ENCODE results near the gene CCDC9B.

Gene CCDC9B

DNA sequence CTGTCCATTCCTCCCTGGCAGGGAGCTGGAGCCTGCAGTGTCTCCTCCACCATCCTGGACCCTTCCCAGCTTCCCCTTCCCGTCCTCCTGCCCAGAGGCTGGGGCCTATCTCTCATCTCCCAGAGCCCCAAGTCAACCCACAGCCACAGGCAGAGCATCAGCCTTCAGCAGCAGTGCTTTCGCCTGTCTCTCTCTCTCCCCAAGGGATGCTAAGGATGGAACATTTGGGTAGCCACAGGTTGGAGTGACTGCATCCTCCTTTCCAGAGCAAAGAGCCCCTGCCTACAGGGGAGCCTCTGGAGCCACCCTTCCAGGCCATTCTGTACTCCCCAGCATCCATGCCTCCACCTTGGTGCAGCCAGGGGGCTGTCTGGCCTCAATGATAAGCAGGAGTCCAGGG, 37.2 kb downstream of the CCDC9B start:
- DNase-seq = no peak

DNA sequence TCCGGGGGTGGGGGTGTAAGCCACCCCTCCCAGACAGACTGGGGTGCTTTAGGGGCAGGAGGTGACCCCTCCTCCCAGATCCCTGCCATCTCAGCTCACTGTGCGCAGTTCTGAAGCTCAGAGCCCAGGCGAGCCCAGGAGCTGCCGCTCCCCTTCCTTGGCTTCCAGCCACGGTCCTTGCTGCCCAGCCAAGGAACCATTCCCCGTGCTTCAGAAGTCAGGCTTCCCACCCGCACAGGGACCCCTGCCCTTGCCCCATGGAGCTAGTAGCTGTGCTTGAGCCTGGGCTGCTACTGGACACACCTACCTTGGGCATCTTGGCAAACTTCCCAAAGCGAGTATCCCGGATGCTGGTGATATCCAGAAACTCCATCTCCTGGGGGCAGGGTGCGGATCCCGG, 37.8 kb downstream of the CCDC9B start:
- DNase-seq = no peak

DNA sequence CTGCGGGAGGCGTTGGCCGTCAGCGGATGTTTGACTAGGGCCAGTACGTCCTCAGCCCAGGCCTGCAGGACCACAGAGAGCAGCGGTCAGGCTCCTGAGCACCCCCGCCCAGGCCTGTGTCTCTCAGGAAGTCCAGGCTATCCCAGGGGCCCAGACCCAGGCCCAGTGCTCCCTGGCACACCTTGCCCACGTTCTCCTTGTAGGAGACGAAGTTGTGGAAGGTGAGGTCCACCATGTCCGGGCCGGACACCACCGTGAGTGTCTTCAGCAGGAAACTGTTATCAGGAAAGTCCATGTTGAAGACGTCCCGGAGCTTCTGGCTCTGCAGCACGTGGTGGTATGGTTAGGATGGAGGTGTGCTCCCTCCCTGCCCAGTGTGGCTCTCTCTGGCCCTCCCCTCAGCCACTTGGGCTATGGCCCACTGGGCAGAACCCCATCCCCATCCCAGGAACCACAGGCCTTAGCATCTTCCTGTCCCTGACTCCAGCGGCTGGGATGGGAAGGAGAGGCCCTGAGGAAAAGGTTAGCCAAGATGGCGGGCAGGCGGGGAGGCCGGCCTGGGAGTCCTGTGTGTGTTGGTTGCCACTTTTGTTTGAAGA, 38.4 kb downstream of the CCDC9B start:
- no peak for DNase-seq

DNA sequence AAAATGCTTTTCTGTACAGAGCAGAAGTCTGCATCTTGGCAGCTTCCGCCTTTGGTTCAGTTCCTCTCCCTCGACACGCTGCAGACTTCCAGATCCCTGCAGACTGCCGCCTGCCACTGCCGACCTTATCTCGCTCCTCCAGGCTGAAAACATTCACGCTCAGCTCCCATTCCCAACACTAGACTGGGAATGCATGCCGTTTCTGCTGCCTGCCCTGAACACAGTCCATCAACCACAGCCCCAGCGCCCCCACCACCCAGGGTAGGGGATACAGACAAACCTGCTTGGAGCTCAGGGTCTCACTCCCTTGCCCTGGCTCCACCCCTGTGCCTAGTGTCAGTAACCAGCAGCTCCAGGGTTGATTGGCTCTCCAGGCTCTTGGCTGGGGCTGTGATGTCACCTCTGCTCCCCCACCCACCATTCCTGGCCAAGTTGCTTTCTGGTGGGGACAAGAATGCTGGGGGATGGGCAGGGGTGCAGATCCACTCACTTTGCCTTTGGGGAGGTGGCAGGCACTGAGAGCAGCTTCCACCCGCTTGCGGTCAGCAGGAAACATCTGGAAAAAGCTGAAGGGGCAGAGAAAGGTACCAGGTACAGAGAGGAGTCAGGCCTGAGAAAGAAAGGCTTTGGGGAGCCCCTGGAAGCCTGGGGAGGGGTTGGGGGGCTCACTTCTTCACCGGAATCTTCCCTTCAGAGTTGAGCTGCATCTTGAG, 39.1 kb downstream of the CCDC9B start:
- DNase-seq = no peak

DNA sequence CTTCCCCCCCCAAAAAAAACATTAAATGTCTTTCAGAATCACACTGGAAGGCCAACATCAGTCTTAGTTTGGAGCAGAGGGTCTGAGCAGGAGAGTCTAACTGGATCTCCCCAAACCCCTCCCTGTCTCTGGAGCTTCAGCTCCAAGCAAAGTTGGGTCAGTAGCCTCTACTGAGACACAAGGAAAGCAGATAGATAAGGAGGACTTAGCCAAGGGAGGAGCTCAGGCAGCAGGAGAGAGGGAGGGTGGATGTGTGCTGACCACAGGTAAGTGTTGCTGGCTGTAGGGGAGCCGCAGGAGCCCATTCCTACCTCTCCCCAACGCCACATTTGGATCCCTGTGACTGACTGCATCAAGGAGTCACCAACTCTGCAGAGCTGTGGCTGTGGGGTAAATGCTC, 40.0 kb downstream of the CCDC9B start:
- DNase-seq = no peak

DNA sequence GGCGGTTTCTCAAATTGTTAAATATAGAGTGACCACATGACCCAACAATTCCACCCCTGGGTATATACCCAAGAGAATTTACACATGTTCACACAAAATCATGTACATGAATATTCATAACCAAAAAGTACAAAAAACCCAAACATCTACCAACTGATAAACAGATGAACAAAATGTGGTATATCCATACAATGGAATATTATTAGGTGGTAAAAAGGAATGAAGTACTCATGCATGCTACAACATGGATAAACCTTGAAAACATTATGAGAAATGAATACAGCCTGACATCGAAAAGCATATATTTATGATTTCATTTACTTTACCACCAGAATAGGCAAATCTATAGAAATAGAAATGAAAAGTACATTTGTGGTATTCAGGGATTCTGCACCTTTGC, 40.4 kb downstream of the CCDC9B start:
- DNase-seq = no peak

DNA sequence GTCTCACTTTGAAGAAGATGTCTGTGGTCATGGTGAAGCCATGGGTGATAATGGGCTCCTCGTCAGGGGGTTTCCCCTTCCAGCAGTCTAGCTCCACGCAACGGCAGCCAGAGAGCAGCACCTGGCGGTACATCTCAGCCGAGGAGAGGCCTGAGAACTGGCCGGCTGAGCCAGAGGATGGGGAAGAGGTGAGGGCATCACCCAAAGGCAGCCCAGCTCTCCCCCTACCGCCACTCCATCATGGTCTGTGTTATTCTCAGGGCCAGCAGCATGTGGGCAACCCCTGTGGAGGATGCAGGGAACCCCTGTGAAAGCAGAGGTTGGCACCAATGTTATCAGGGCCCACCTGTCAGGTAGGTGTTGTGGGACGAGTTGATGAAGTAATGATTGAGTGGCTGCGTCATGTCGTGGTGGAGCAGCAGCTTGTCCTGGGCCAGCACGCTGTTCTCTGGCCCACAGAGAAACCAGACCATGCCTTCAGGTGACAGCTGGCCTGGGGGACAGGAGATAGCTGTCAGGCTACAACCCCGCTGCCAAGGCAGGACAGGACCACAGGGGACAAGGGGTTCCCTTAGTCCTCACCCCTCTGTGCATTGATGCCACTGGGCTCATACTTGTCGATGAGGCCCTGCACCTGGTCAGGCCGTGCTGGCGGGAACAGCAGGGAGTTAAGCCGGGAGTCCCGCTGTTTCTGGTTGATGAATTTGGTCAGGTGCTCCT, 42.4 kb downstream of the CCDC9B start:
- DNase-seq = no peak

DNA sequence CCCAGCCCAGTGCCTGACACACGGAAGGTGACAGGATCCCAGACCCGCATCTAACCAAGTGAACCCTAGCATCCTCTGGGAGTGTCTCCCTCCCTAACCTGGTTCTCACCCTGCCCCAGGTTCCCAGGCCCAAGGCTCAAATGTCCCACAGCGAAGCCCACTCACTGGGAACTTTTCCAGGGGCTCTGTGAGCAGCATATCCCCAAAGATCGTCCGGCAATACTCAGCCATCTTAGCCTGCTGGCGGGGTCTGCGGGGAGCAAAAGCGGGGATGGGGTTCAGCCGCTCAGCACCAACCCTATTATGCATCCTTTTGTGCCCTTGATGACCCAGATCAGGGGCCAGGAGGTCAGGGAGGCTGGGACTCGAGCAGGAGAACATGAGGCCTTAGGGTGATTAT, 43.4 kb downstream of the CCDC9B start:
- DNase-seq = no peak

DNA sequence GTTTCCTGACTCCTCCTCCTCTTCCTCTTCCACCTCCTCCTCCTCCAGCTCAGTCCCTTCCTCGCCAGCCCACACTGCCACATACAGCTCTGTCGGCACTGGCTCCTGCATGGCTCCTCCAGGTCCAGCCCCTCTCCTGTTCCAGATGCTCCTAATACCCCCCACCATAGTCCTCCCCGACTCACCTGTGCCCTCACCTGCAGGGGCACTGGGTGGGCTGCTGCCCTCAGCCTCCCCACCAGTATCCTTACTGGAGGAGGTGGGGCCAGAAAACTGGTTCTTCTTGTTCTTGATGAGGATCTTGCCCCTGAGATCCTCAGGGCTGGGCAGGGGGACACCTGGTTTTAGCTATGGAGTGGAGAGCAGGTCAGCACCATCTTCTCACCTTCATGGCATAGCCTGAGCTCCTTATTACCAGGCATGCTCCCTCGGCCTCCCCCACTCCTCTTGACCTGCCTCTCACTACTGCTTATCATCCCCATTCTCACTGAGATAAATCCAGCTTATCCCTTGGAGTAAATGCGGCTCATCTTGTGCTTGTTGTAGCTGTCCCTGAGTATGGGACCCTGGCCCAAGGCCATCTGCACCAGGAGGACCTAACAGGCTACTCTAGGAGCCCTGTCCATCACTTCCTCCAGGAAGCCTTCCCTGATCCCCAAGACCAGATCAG, 44.0 kb downstream of the CCDC9B start:
- no peak for DNase-seq

DNA sequence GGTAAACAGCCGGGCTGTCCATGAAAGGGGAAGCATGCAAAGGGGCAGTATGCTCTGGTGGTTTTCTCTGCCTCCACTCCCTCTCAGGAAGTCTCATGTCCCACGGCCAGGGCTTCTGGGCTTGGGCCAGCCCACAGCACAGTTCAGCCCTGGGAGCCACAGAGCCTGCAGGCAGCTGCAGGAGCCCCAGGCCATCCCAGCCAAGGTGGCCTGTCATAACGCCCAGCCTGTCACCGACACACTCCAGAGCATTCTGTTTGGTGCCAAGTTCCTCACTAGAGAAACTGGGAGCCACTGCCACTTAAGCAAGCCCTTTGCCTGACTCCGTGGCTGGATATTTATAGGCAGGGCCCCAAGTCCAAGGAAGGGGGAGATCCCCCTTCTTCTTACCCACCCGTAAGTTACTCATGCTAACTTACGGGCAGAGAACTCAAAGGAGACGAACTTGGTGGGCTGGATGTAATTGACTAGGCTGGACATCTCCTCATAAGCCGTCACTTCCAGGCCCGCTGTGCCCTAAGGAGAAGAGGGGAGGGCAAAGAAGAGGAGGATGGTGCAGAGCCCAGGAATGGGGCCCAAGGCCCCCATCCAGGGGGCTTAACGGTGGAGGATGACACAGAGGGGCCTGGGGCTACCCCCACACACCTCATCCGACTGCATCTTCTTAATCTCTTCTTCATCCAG, 44.7 kb downstream of the CCDC9B start:
- no peak for DNase-seq

DNA sequence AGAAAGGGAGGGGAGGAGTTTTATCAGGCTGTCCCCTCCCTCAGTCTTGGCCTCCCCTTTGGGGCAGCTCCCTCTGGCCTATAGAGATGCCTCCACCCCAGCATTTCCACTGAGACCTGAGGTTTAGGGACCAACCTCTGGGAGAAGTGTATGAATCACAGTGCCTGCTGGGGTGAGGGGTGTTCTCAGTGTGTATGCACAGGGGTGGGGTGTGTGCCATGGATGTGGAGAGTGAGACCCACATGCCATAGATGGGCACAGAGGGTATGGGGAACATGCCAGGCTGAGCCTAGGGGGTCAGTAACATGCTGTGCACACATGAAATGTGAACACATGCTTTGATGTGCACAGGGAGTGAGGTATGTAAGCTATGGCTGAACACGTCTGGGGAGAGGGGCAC, 45.4 kb downstream of the CCDC9B start:
- no peak for DNase-seq

DNA sequence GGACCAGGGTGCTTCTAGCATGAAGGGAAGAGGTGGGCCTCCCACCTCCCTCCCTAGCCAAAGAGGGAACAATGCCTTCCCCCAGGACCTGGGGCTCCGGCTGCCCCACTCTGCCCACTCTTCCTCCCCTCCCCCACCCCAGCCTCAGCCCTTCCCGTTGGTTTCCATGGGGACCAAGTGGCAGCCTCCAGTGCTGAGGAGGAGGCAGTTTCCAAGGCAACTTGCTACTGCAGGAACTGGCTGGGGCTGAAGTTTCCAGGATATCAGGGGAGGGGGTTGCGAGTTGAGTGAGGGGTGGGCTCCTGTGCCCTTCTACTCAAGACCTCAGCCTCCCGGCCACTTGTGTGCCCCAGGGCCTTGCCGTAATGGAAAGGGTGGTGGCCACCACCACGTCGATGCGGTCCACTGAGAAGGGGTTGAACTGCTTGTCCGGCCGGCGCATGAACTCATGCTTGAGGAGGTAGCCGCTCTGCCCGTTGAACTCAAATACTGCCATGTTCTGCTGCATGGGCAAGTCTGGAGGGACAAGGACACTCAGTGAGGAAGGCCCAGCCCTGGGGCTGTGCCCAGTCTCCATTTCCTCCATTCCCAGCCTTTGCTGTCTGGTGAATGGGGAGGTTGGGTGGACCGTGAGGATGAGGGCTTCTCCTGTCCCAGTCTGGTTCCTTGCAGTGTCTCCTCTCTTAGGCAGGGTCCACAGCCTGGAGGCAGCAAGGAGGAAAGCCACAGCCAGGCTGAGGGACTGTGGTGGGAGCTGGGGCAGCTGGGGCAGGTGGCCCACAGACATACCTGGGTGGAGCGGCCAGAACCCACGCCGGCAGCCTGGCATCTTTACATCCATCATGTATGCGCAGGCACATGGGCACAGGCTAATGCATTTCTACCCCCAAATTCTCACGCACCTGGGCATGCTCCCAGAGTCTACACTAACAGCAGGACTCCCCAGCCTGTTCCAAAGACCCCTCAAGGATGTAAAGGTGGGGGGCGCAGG, 46.5 kb downstream of the CCDC9B start:
- no peak for DNase-seq

DNA sequence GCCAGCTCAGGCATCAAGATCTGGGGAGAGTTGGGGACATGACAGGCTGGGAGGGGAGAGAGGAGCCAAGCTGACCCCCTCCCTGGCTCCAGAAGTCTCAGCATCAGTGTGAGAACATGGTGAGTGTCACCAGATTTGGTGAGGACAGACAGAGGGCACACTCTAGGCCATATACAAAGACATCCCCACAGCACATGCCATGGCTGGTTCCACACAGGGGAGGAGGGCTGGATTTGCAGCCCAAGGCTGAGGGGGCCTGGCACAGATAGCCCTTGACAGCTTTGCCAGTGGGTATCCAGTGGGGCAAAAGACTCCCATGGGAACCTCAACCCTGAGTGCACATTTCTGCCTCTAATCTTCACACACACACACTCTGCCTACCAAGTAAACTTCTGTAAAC, 47.7 kb downstream of the CCDC9B start:
- DNase-seq = no peak

DNA sequence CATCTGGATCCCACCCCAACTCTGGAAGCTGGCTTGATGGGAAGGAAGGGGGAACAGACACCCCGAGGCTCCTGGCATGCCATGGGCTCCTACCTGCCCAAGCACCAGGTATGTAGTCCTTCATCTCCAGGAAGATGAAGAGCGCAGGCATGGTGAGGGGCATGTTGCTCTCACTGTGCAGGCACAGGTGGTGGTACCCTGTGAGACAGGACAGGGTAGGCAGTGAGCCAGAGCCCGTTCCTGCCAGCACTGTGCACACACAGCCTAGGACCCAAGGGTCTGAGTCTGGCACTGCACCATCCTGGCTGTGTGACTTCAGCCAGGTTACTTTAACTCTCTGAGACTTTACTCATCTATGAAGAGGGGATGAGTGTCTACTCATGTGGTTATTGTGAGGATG, 48.5 kb downstream of the CCDC9B start:
- no peak for DNase-seq

DNA sequence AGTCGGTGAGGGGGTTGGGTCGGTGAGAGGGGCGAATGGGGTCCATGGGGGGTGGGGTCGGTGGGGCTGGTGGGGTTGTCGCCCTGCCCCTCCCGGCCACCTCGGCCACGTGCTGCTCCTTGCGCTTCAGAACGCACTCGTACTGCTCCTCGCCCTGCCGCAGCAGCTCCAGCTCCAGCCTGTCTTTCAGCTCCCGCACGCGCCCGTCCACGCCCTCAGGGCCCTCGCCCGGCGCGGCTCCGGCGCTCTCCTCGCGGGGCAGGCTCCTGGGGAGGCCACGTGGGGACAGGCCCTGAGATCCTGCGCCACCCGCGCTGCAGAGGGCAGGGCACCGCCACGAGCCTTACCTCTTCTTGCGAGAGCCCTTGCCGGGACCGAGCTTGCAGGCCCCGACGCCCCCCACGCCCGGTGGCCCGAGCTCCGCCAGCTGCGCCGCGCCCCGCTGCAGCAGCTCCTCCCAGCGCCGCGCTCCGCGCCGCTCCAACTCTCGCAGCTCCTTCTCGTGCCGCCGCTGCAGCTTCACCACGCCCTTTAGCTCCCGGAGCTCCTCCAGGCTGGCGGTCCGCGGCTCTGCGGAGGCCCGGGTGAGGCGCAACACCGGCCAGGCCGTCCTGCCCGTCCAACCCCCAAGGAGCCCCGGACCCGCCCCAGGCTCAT, 49.7 kb downstream of the CCDC9B start:
- no peak for DNase-seq

DNA sequence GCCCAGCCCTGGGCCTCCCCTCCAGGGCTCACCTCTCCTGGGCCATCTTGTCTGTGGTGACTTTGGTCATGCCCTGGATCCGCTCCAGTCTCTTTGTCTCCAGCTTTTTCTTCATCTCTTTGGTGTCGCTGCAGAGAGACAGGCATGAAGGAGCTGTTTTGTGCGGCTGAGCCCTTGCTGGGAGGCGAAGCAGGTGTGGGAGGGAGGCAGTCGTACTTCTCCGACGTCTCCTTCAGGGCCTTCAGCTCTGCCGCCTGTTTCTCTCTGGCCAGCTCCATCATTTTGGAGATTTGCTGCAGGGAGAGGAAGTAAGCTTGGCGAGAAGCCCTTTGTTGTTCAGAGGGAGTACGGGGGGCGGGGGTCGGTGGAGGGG, 50.2 kb downstream of the CCDC9B start:
- DNase-seq = no peak

DNA sequence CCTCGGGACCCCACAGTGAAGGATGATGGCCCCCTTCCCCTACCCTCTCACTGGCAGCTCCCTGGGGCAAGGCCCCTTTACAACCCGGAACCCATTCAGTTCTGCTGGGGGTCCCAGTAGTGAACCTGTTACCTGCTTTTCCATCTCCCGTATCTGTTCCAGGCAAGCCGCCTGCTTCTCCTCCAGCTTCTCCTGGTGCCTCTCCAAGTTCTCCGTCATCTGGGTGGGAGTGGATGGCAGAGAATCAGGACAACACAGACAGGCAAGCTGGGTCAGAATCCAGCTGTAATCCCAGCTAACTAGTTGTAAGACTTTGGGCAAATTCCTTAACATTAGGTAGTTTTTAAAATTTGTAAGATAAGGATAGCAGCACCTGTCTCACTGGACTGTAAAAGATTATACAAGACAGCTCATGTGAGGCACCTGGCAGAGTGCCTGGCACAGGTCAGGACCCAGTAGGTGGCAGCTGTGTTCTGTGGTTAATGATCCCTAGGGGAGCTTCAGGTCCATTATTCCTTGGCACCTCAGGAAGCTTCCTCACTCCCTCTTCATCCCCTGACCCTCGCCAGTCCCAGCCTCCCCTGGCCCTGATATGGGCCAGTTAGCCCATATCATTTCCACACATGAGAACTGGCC, 51.5 kb downstream of the CCDC9B start:
- DNase-seq = no peak

DNA sequence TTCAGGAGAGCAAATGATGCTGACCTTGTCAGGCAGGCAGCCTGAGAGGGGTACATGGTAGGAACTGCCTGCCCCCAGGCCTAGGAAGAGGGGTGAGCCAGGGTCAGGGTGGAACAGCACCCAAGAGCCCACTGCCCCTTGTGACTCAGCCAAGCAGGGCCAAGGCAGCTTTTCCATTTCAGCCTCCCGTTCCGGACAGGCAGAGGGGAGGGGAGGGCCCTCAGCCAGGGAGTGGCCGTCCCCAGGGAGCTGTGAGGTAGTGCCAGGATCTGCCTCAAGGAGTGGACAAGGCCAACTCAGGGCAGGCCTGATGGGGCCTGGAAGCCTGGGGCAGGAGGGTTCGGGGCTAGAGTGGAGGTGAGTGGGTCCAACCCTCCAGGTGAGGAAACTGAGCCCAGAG, 52.8 kb downstream of the CCDC9B start:
- DNase-seq = no peak

DNA sequence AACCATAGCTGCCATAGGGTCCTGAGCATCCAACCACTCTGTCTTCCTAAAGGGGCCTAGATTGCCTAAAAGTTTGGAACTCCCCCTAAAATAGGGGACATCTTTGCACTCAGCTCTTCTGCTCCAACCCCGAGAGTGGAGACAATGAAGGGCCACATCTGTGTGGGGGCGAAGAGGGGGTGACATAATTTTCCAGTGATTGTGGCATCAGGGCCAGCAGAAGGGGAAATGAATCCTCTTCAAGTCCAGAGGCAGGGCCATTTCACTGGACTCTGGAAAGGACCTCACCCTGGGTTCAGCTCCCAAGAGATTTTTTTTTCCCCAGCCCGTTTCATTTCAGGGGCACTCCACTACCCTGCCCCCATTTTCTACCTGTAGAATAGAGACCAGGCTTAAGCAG, 53.2 kb downstream of the CCDC9B start:
- no peak for DNase-seq

DNA sequence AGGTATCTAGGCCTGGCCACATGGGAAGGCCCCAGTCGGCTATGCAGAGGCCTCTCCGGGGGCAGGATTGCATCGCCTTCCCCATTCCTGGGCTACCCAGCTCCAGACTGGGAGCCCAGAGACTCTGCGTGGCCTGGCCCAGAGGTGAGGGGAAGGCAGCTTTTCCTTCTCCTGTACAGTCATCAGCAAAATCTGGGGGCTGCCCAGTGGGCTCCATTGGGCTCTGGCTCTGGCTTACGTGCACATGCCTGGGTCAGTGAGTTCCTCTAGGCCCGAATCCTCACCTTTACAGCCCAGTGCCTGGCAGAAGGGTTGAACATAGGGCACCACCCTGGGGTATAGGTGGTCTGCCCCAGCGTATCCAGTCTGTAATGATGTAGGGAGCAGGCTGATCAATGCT, 53.9 kb downstream of the CCDC9B start:
- no peak for DNase-seq

DNA sequence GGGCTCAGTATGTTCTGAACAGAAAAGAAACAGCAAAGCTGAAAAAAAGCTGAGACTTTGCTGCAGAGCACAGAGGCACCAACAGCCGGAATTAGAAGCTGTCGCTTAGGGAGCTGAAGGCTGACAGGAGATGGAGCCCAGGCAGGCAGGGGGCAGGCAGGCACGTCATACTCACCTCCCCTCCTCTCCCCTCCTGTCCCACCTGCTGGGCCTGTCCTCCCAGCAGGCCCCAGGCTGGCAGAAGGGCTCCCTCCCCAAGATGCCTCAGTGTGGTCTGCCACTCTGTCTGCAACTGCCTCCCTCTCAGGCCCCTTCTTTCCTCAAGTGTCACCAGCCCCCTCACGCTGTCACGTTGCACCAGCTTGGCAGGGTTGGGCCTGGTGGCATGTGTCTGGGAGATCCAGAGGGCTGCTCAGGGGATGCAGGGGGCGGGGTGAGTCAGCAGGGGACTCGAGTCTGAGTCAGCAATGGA, 54.6 kb downstream of the CCDC9B start:
- no peak for DNase-seq
